CD4-positive, alpha-beta memory T cell (primary cell): Measurements from ENCODE around the gene GCK. TPM values are rescaled to one million over a fixed set of nuclear protein-coding genes. Genes with fewer than 3 reads are reported as not detected.

ENCODE experiments used
- CTCF ChIA-PET: fragments of 350-600 bp; sonication (Branson Sonifier 250); formaldehyde crosslinking; loops from one replicate; lab custom pipeline; 2021; ENCODE audit warnings: inconsistent platforms; ENCODE audit not compliant: partially characterized antibody; lab: Charles Lee
- POLR2A ChIA-PET: fragments of 350-600 bp; sonication (Branson Sonifier 250); formaldehyde crosslinking; loops from one replicate; lab custom pipeline; 2021; ENCODE audit not compliant: partially characterized antibody; lab: Charles Lee
- DNase-seq, 5 donors: peaks; one replicate each; pipeline versions ENCODE4 v3.0.0 to v3.0.0-alpha.2; 2020 to 2022; ENCODE audit warnings: mixed read lengths in 1 of 5
- H3K27ac ChIP-seq: one replicate; pipeline ENCODE4 v1.7.0; 2013; ENCODE audit warnings: low read depth, low read length
- H3K27me3 ChIP-seq: 2 replicates; pipeline ENCODE4 v1.7.0; 2013; ENCODE audit warnings: mild to moderate bottlenecking, low read length, moderate library complexity; ENCODE audit not compliant: insufficient read depth
- H3K36me3 ChIP-seq: 2 replicates; pipeline ENCODE4 v1.7.0; 2013; ENCODE audit warnings: mild to moderate bottlenecking, low read length, moderate library complexity; ENCODE audit not compliant: insufficient read depth
- H3K4me1 ChIP-seq: 2 replicates; pipeline ENCODE4 v1.7.0; 2013; ENCODE audit warnings: mild to moderate bottlenecking, low read length, moderate library complexity; ENCODE audit not compliant: insufficient read depth
- H3K4me3 ChIP-seq, 2 donors: one replicate each; pipeline ENCODE4 v1.7.0; 2013; ENCODE audit warnings: low read length in 2 of 2, mild to moderate bottlenecking in 1 of 2
- H3K9me3 ChIP-seq, 2 donors: one replicate each; pipeline ENCODE4 v1.7.0; 2013; ENCODE audit warnings: low read length in 2 of 2, control low read depth in 1 of 2; ENCODE audit not compliant: control insufficient read depth in 1 of 2
- H3K27ac Mint-ChIP-seq, 7 donors: one replicate each; pipeline ENCODE4 v1.8.0; 2020 to 2021; ENCODE audit warnings: mixed read lengths in 7 of 7, mild to moderate bottlenecking in 6 of 7, inconsistent platforms in 3 of 7, moderate library complexity in 3 of 7
- H3K27me3 Mint-ChIP-seq, 2 donors: one replicate each; pipeline ENCODE4 v1.8.0; 2020 to 2021; ENCODE audit warnings: mixed read lengths in 2 of 2
- H3K36me3 Mint-ChIP-seq, 2 donors: one replicate each; pipeline ENCODE4 v1.8.0; 2020 to 2021; ENCODE audit warnings: mixed read lengths in 2 of 2, inconsistent platforms in 1 of 2, mild to moderate bottlenecking in 1 of 2
- H3K4me1 Mint-ChIP-seq, 4 donors: one replicate each; pipeline ENCODE4 v1.8.0; 2020 to 2021; ENCODE audit warnings: mixed read lengths in 4 of 4, mild to moderate bottlenecking in 1 of 4
- H3K4me3 Mint-ChIP-seq, 8 donors: one replicate each; pipeline ENCODE4 v1.8.0; 2020 to 2021; ENCODE audit warnings: mixed read lengths in 8 of 8, mild to moderate bottlenecking in 7 of 8, moderate library complexity in 6 of 8, inconsistent platforms in 3 of 8
- H3K9me3 Mint-ChIP-seq, 8 donors: one replicate each; pipeline ENCODE4 v1.8.0; 2020 to 2021; ENCODE audit warnings: mixed read lengths in 8 of 8, mild to moderate bottlenecking in 5 of 8, inconsistent platforms in 3 of 8, moderate library complexity in 1 of 8
- intact Hi-C: fragments of 100-400 bp; cut with micrococcal nuclease; formaldehyde crosslinking; loops from one replicate; pipeline ENCODE4 v1.15.1; 2023
- polyA plus RNA-seq, 2 donors: library from polyadenylated mRNA; unstranded; fragments of 300-500 nt; fragmentation: Illumina TruSeq; gene quantifications; one replicate each; pipeline ENCODE4 v1.2.3, GENCODE V29; 2021
- total RNA-seq, 2 experiments: library from RNA; stranded (reverse); gene quantifications; one replicate each; pipeline ENCODE4 v1.2.3, GENCODE V29; 2021

Gene GCK
- total and polyA plus RNA-seq, 4 experiments from 2014 or later = 0.33 to 0.38 TPM; not detected in 2

DNA sequence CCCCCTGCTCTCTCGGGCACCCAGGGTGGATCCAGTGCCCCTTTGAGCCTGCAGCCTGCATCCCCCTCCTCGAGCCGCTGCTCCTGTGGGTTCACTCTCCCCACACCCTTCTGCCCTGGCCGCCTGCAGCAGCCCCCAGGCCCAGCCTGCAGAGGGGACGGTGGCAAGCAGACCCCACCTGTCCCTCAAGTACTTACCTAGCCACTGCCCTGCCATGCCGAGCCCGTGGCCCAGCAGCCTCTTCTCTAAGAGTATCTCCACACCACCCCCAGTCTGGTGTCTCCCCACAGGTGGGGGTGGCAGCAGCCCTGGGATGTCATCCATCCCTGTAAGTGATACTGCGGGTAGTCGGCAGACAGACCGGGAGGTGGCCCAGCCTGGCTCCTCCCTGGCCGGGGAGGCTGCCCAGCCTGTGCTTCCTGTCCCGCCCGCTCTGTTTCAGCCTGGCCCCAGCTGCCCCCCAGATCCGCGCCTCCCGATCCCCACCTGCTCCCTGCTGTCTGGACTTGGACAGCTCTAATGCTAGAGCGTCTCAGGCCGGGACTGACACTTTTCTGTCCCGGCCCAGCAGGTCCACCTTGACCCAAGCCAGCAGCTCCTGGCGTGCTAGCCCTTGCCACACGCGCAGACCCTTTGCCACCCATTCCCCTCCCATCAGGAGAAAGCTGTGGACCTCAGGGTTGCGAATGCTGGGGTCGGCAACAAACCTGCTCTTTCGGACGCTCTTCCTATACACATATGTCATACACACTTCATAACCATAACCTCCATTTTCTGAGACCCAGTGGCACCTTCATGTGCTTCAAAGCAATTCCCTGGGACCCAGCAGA is 36.5 kb upstream of the GCK start:
- Histone ChIP-seq H3K27ac (no peak overlapping the region), H3K36me3 (no peaks in the 10 kb centered on the region), H3K9me3 (no peaks in the 10 kb centered on the region), H3K4me1 (no peaks in the 10 kb centered on the region), H3K27me3 (no peaks in the 10 kb centered on the region), H3K4me3 (no peak overlapping the region)
- Mint-ChIP-seq H3K4me1 (no peaks in the 10 kb centered on the region), H3K27me3 (peaks cover 5 to 7% of the 10 kb centered on the region in 2 donors), H3K36me3 (no peaks in the 10 kb centered on the region), H3K27ac (no peak overlapping the region), H3K4me3 (no peak overlapping the region), H3K9me3 (no peaks in the 10 kb centered on the region)
- intact Hi-C loops = no loop called here
- DNase-seq = no peak
- CTCF ChIA-PET = no interaction called here
- POLR2A ChIA-PET = no interaction called here

DNA sequence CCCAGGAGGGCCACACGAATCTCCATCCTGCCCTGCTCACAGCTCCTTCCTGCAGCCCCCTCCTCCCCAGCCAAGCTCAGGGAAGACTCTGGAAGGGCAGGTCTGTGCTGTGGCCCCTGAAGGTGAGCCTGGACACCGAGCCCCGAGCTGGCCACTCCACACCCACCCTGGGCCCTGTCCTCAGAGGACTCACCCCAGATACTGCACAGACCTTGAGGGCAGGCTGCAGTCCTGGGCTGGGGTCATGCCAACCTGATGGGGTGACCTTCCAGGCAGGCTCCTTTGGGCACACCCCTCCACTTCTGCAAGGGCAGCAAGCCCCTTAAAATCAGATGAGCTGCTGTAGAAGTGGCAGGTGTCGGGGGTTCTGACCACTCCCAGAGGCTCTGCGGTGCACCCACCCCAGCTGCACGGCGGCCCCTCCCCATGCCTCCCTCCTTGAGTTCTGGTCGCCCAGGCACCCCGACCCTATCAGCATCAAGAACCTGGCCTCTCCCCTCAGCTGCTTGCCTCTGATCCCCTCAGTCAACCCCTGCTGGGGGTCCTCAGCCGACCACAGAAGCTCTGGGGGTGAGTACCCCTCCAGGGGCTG is 35.8 kb upstream of the GCK start:
- Histone ChIP-seq H3K4me3 (no peak overlapping the region), H3K27me3 (no peaks in the 10 kb centered on the region), H3K27ac (no peak overlapping the region), H3K9me3 (no peaks in the 10 kb centered on the region), H3K4me1 (no peaks in the 10 kb centered on the region), H3K36me3 (no peaks in the 10 kb centered on the region)
- Mint-ChIP-seq H3K9me3 (no peaks in the 10 kb centered on the region), H3K36me3 (no peaks in the 10 kb centered on the region), H3K4me1 (no peaks in the 10 kb centered on the region), H3K27me3 (peaks cover 5 to 7% of the 10 kb centered on the region in 2 donors), H3K27ac (no peak overlapping the region), H3K4me3 (no peak overlapping the region)
- DNase-seq = no peak
- POLR2A ChIA-PET = no interaction called here
- intact Hi-C loops = no loop called here
- CTCF ChIA-PET = interaction anchor here (0.6 kb wide), 1 partner anchor 311 kb away, joined by 3 read pairs; no protein-coding TSS in a partner anchor

DNA sequence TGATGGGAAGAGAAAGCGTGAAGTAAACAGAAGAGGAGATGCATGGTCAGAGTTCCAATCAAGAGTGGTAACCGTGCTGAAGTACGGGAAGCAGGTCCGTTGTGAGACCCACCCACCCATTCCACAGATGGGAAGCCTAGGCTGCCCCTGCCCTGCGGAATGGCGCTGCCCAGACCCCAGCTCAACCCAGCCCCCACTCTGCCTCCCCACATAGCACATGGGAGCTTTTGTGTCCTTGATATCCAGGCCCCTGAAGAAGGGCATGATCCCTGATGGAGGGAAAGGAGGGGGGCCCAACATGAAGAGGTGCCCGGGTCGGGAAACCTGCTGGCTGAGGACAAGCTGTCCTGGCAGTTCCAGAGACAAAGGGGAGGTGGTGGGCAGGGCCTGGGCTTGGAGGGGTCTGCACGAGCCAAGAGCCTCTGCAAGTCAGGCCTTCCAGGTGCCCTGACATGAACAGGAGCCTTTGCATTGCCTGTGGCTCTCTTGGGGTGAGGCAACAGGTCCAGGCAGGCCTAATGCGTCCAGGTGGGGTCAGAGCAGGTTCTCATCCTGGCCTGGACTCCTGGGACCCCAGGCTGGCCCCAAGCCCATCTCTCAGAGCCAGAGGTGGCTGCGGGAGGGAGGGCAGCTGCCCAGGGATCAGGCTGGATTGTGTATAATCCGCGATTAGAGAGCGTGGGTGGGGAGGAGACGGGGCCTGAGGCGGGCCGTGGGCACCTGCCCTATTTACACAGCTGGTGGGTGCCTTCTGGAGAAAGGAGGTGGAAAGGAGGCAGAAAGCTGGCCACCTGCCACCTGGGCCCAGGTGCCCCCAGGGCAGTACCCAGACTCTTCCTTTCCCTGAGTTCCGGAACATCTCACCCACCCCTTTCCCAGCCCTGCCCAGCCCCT is 35.1 kb upstream of the GCK start:
- intact Hi-C loops = no loop called here
- H3K27ac Mint-ChIP-seq = peak overlapping the region in 1 of 7 donors; percentile 75

DNA sequence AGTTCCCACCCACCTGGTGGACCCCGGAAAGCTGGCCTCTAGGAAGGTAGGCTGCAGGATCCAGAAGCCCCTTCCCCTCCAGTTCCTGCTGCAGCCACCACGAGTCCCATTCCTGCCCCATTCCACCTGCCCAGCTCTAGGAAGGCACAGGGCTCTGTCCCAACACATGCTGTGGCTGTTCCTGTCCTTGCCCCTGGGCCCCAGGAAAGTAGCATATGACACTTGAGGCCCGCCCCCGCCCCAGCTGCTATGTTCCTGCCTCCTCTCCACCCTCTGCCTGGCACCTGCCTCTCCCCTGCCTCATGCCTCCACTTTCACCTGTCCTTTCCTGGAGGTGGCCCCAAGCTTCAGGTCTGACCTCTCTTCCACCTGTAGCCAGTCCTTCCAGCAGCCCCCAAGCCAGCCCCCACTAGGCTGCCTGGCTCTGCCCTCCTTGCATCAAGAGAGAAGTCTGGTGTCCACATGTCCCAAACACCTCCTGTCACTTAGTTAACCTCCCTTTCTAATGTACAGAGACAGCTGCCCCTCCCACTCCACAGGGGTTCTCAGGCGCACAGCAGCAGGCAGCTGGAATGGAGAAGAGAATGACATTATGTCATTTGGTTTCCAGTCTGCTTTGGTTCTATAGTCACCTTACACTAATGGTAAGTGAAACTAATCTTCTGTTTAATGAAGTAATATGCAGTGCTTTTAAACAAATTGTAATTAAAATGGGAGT is 34.3 kb upstream of the GCK start:
- DNase-seq = no peak
- Histone ChIP-seq H3K4me3 (no peak overlapping the region), H3K4me1 (no peaks in the 10 kb centered on the region), H3K9me3 (no peaks in the 10 kb centered on the region), H3K27me3 (no peaks in the 10 kb centered on the region), H3K36me3 (no peaks in the 10 kb centered on the region), H3K27ac (no peak overlapping the region)
- intact Hi-C loops = no loop called here
- H3K27me3 Mint-ChIP-seq = peaks cover 5 to 7% of the 10 kb centered on the region in 2 donors
- no peaks in the 10 kb centered on the region for H3K36me3 Mint-ChIP-seq
- peak overlapping the region in 3 of 7 donors; percentile 36 to 75 (median 52) for H3K27ac Mint-ChIP-seq
- ChIA-PET CTCF (no interaction called here), POLR2A (no interaction called here)
- no peaks in the 10 kb centered on the region for H3K9me3 Mint-ChIP-seq
- no peak overlapping the region for H3K4me3 Mint-ChIP-seq
- no peaks in the 10 kb centered on the region for H3K4me1 Mint-ChIP-seq

More for the DNA sequence above, 35.1 kb upstream of the GCK start:
- no peak overlapping the region for H3K4me3 Mint-ChIP-seq
- peaks cover 5 to 7% of the 10 kb centered on the region in 2 donors for H3K27me3 Mint-ChIP-seq
- Histone ChIP-seq H3K27me3 (no peaks in the 10 kb centered on the region), H3K36me3 (no peaks in the 10 kb centered on the region), H3K27ac (no peak overlapping the region), H3K4me1 (no peaks in the 10 kb centered on the region), H3K9me3 (no peaks in the 10 kb centered on the region), H3K4me3 (no peak overlapping the region)
- CTCF ChIA-PET = interaction anchor here (0.6 kb wide), 1 partner anchor 312 kb away, joined by 3 read pairs; no protein-coding TSS in a partner anchor
- no peaks in the 10 kb centered on the region for H3K36me3 Mint-ChIP-seq
- no peaks in the 10 kb centered on the region for H3K9me3 Mint-ChIP-seq
- POLR2A ChIA-PET = no interaction called here
- H3K4me1 Mint-ChIP-seq = no peaks in the 10 kb centered on the region
- DNase-seq = no peak

DNA sequence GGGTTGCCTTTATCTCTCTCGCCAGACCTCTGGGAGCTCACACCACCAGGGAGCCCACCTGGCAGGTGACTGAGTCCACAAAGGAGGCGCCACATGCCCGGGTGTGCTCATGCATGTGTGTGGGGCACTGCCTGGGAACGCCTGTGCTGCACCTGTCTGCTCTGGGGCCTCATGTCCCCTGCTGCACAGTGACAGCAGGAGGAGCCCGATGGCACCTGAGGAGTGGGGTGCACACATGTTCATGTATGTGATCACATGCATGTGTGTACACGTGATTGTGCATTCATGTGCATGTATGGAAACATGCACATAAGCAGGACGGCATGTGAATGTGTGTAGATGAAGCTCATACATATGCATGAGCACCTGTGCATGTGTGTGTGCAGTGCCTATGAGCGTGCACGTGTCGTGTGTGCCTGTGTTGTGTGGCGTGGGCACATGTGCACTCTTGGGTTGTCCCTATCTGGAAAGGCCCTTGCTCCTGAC is 33.6 kb upstream of the GCK start:
- H3K4me3 ChIP-seq = no peak overlapping the region
- H3K27ac ChIP-seq = no peak overlapping the region
- ChIA-PET CTCF (no interaction called here), POLR2A (no interaction called here)
- no peaks in the 10 kb centered on the region for H3K36me3 ChIP-seq
- intact Hi-C loops = no loop called here
- Mint-ChIP-seq H3K36me3 (no peaks in the 10 kb centered on the region), H3K27me3 (peaks cover 5 to 7% of the 10 kb centered on the region in 2 donors), H3K4me3 (no peak overlapping the region), H3K27ac (no peak overlapping the region), H3K4me1 (no peaks in the 10 kb centered on the region), H3K9me3 (no peaks in the 10 kb centered on the region)
- no peaks in the 10 kb centered on the region for H3K9me3 ChIP-seq
- H3K4me1 ChIP-seq = no peaks in the 10 kb centered on the region
- DNase-seq = no peak
- H3K27me3 ChIP-seq = no peaks in the 10 kb centered on the region

- Histone ChIP-seq H3K27ac (no peak overlapping the region), H3K4me3 (no peak overlapping the region), H3K4me1 (no peaks in the 10 kb centered on the region), H3K36me3 (no peaks in the 10 kb centered on the region), H3K27me3 (no peaks in the 10 kb centered on the region), H3K9me3 (no peaks in the 10 kb centered on the region)
- Mint-ChIP-seq H3K27ac (no peak overlapping the region), H3K27me3 (peaks cover 5 to 7% of the 10 kb centered on the region in 2 donors), H3K4me3 (no peak overlapping the region), H3K36me3 (no peaks in the 10 kb centered on the region), H3K9me3 (no peaks in the 10 kb centered on the region), H3K4me1 (no peaks in the 10 kb centered on the region)
- CTCF ChIA-PET = no interaction called here
- no peak for DNase-seq
- intact Hi-C loops = no loop called here
- POLR2A ChIA-PET = no interaction called here
These were observed 32.8 kb upstream of the GCK start for GRCh38 chr7:44222074-44222473.
